ENCODE results near the gene AFTPH. TPM values are rescaled to one million over a fixed set of nuclear protein-coding genes. Genes with fewer than 3 reads are reported as not detected.
A peak's percentile ranks its signal among the peaks of the same experiment; 100 is the strongest.

The AFTPH gene
- total RNA-seq, 2 experiments from 2014 or later: 25.3 to 27.3 TPM

GRCh38 chr2:64632835-64633819, 109.0 kb downstream of the AFTPH start:
- Mint-ChIP-seq H3K4me3 (no peak overlapping the region), H3K27me3 (ENCODE audit: low read depth) (no peaks in the 10 kb centered on the region), H3K4me1 (ENCODE audit: low read depth) (peaks cover 25% of the 10 kb centered on the region), H3K36me3 (ENCODE audit: low read depth) (peaks cover 15% of the 10 kb centered on the region), H3K27ac (no peak overlapping the region), H3K9me3 (no peaks in the 10 kb centered on the region)
- no peak for DNase-seq
- CTCF ChIA-PET: interaction anchor here (0.6 to 1.5 kb wide), 2 partner anchors 13 to 49 kb away, joined by 3 to 4 read pairs; no protein-coding TSS in a partner anchor
- intact Hi-C loops (cut with micrococcal nuclease): no loop called here

- no peak for DNase-seq
- Mint-ChIP-seq H3K4me1 (ENCODE audit: low read depth) (peaks cover 34% of the 10 kb centered on the region), H3K27me3 (ENCODE audit: low read depth) (no peaks in the 10 kb centered on the region), H3K36me3 (ENCODE audit: low read depth) (peaks cover 15% of the 10 kb centered on the region), H3K9me3 (no peaks in the 10 kb centered on the region), H3K4me3 (no peak overlapping the region), H3K27ac (no peak overlapping the region)
- CTCF ChIA-PET: interaction anchor here (0.6 to 1.5 kb wide), 7 partner anchors 16 to 527 kb away, joined by 3 to 5 read pairs (median 3); no protein-coding TSS in a partner anchor
- intact Hi-C loops (cut with micrococcal nuclease): no loop called here
Measured at GRCh38 chr2:64634345-64635267, 110.5 kb downstream of the AFTPH start.

- peaks cover 15% of the 10 kb centered on the region for H3K36me3 Mint-ChIP-seq (ENCODE audit: low read depth)
- no peak for DNase-seq
- no peaks in the 10 kb centered on the region for H3K27me3 Mint-ChIP-seq (ENCODE audit: low read depth)
- peak overlapping the region; percentile 47 for H3K27ac Mint-ChIP-seq
- intact Hi-C loops (cut with micrococcal nuclease): no loop called here
- H3K9me3 Mint-ChIP-seq: no peaks in the 10 kb centered on the region
- peak overlapping the region; percentile 41 for H3K4me3 Mint-ChIP-seq
- CTCF ChIA-PET: interaction anchor here (0.5 to 1.9 kb wide), 7 partner anchors 8 to 422 kb away, joined by 3 to 7 read pairs (median 5); no protein-coding TSS in a partner anchor
- H3K4me1 Mint-ChIP-seq (ENCODE audit: low read depth): peaks cover 51% of the 10 kb centered on the region
Measured at GRCh38 chr2:64635976-64636911, 112.1 kb downstream of the AFTPH start.

- no peak for DNase-seq
- peak overlapping the region; percentile 47 for H3K27ac Mint-ChIP-seq
- CTCF ChIA-PET: interaction anchor here (0.5 to 9.9 kb wide), 7 partner anchors 9 to 423 kb away, joined by 3 to 73 read pairs (median 4); partner anchors contain the start of gene SERTAD2
Measured at GRCh38 chr2:64637000-64637635, 113.0 kb downstream of the AFTPH start.

GRCh38 chr2:64637931-64638330, 113.8 kb downstream of the AFTPH start:
- no peak overlapping the region for H3K4me3 Mint-ChIP-seq
- H3K4me1 Mint-ChIP-seq (ENCODE audit: low read depth): peaks cover 64% of the 10 kb centered on the region
- H3K27ac Mint-ChIP-seq: peak overlapping the region; percentile 42
- CTCF ChIA-PET: interaction anchor here (1.5 to 9.9 kb wide), 3 partner anchors 10 to 115 kb away, joined by 4 to 73 read pairs (median 5); partner anchors contain the start of gene SERTAD2
- H3K36me3 Mint-ChIP-seq (ENCODE audit: low read depth): peaks cover 15% of the 10 kb centered on the region
- intact Hi-C loops (cut with micrococcal nuclease): no loop called here
- H3K9me3 Mint-ChIP-seq: no peaks in the 10 kb centered on the region
- no peaks in the 10 kb centered on the region for H3K27me3 Mint-ChIP-seq (ENCODE audit: low read depth)
- no peak for DNase-seq

More at GRCh38 chr2:64637000-64637635, 113.0 kb downstream of the AFTPH start:
- H3K36me3 Mint-ChIP-seq (ENCODE audit: low read depth): peaks cover 15% of the 10 kb centered on the region
- H3K9me3 Mint-ChIP-seq: no peaks in the 10 kb centered on the region
- peak overlapping the region; percentile 41 for H3K4me3 Mint-ChIP-seq
- intact Hi-C loops (cut with micrococcal nuclease): no loop called here
- H3K27me3 Mint-ChIP-seq (ENCODE audit: low read depth): no peaks in the 10 kb centered on the region
- peaks cover 58% of the 10 kb centered on the region for H3K4me1 Mint-ChIP-seq (ENCODE audit: low read depth)

GRCh38 chr2:64638502-64639120, 114.5 kb downstream of the AFTPH start:
- intact Hi-C loops (cut with micrococcal nuclease): no loop called here
- H3K27me3 Mint-ChIP-seq (ENCODE audit: low read depth): no peaks in the 10 kb centered on the region

GRCh38 chr2:64639691-64640090, 115.6 kb downstream of the AFTPH start:
- H3K27ac Mint-ChIP-seq: no peak overlapping the region
- no peak for DNase-seq
- H3K4me3 Mint-ChIP-seq: no peak overlapping the region
- peaks cover 13% of the 10 kb centered on the region for H3K36me3 Mint-ChIP-seq (ENCODE audit: low read depth)
- peaks cover 81% of the 10 kb centered on the region for H3K4me1 Mint-ChIP-seq (ENCODE audit: low read depth)
- H3K9me3 Mint-ChIP-seq: no peaks in the 10 kb centered on the region
- intact Hi-C loops (cut with micrococcal nuclease): no loop called here
- CTCF ChIA-PET: interaction anchor here (0.7 to 9.9 kb wide), 4 partner anchors 10 to 202 kb away, joined by 3 to 73 read pairs (median 4); partner anchors contain the start of gene SERTAD2
- H3K27me3 Mint-ChIP-seq (ENCODE audit: low read depth): no peaks in the 10 kb centered on the region

More at GRCh38 chr2:64638502-64639120, 114.5 kb downstream of the AFTPH start:
- Mint-ChIP-seq H3K4me3 (no peak overlapping the region), H3K4me1 (ENCODE audit: low read depth) (peaks cover 71% of the 10 kb centered on the region), H3K27ac (peak overlapping the region; percentile 12), H3K36me3 (ENCODE audit: low read depth) (peaks cover 13% of the 10 kb centered on the region), H3K9me3 (no peaks in the 10 kb centered on the region)
- CTCF ChIA-PET: interaction anchor here (0.9 to 9.9 kb wide), 4 partner anchors 15 to 115 kb away, joined by 3 to 73 read pairs (median 4); partner anchors contain the start of genes AFTPH and SERTAD2
- DNase-seq: no peak

GRCh38 chr2:64640153-64641044, 116.3 kb downstream of the AFTPH start:
- Mint-ChIP-seq H3K4me1 (ENCODE audit: low read depth) (peaks cover 82% of the 10 kb centered on the region), H3K27me3 (ENCODE audit: low read depth) (no peaks in the 10 kb centered on the region), H3K27ac (no peak overlapping the region), H3K9me3 (no peaks in the 10 kb centered on the region), H3K36me3 (ENCODE audit: low read depth) (peaks cover 14% of the 10 kb centered on the region), H3K4me3 (no peak overlapping the region)
- intact Hi-C loops (cut with micrococcal nuclease): no loop called here
- CTCF ChIA-PET: interaction anchor here (0.7 to 9.9 kb wide), 4 partner anchors 9 to 201 kb away, joined by 3 to 73 read pairs (median 4); partner anchors contain the start of gene SERTAD2
- DNase-seq: no peak

GRCh38 chr2:64641599-64641998, 117.5 kb downstream of the AFTPH start:
- no peak overlapping the region for H3K4me3 Mint-ChIP-seq
- H3K9me3 Mint-ChIP-seq: no peaks in the 10 kb centered on the region
- intact Hi-C loops (cut with micrococcal nuclease): no loop called here
- H3K27me3 Mint-ChIP-seq (ENCODE audit: low read depth): no peaks in the 10 kb centered on the region
- H3K36me3 Mint-ChIP-seq (ENCODE audit: low read depth): peaks cover 3% of the 10 kb centered on the region
- CTCF ChIA-PET: interaction anchor here (0.6 to 9.9 kb wide), 4 partner anchors 12 to 274 kb away, joined by 3 to 73 read pairs (median 4); partner anchors contain the start of gene SERTAD2
- H3K27ac Mint-ChIP-seq: no peak overlapping the region
- DNase-seq: no peak
- H3K4me1 Mint-ChIP-seq (ENCODE audit: low read depth): peaks cover 80% of the 10 kb centered on the region
